NCI-H2171 (cell line): ENCODE results near the gene CD163L1.
"Not testable (repeated sequence)": the region's sequence is repeated elsewhere in the genome, so short reads cannot be mapped to it uniquely, and the experiment has no call there.

Experiments used
- DNase-seq: peaks from one replicate; lab custom pipeline; 2025; lab: John Stamatoyannopoulos, UW

CD163L1 gene

DNA sequence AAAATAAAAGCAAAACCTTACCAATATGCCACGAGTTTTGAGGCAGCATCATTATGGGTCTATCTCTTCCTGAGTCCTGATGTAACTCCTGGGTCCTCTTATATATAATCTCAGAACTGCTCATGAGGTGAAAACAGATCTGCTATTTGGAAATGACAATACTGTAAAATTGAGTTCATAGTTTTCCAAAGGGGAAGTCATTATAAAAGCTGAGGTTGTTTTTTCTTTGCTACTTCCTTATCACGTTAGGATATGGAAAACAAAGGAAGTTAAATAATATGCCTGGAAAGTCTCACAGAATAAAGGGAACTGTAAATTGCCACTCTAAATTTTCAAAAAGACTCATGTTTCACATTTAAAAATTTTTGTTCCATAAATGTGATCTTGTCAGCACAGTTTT is at the start of gene CD163L1:
Gene CD163L1, minus strand, starts transcription at position 78 of the 400 bp plus-strand sequence. Its CDS starts 26 bp downstream, at position 52.
- no peak for DNase-seq

DNA sequence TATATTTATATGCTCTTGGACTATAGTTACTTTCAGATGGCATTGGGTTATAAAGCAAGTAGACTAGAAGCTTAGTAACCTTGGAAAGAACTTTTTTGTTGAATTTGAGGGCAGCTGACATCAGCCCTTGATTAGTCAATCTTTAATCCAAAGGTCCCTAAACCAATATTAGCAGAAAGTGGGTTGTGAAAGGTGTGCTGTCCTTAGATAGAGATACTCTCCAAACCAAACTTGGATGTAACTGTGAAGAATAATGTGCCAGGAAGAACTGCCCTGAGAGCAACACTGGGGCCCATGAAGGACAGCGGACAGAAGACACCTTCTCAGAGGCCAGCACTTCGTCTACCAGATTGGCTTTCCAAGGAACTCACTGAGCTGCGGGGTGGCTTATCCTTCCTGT is 49.1 kb upstream of the CD163L1 start:
- DNase-seq = no peak

DNA sequence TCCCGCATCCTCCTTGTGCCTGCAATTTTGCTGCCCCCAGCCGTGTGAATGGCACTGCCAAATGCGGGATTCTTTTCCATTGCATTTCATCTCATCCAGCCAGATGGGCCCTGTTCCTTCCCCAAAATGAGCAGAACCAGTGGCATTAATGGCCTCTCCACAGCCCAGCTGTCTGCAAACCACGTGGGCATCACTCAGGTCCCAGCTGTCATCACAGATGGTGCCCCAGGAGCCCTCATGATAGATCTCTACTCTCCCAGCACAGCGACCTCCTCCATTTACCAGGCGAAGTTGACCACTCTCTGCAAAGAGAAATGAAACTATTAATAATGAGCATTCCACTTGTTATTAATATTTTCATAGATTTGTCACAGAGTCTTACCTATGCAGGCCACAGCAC is 42.6 kb upstream of the CD163L1 start:
- peak; percentile 96 for DNase-seq

DNA sequence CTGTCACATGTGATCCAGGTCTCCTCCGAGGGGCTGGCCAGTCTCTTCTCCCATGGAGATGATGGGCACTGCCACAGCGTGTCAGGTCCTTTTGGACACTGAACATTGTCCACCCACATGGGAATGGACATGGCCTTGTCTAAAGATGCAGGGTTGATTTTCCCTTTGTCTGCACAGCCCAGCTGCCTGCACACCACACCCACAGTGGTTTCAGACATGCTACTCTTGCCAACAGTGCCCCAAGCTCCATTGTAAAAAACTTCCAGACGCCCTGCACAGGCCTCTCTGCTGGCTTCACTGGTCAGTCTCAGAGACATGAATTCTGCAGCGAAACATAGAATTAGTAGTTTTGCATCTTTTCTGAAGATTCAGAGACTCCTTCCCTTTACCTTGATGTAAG is 41.1 kb upstream of the CD163L1 start:
- DNase-seq = no peak

DNA sequence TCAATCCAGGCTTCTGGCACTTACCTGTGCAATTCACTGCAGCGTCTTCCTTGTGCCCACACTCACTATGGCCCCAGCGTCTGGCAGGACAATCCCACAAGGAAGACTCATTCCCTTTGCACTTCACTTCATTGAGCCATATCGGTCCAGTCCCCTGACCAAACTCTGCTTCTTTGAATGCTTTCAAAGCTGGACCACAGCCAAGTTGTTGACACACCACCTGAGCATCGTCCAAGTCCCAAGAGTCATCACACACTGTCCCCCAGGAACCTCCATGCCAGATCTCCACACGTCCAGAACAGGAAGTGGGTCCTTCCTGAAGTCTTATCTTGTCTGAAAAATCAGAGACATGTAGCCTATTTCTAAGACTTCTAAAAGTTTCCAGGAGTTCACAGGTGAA is 39.4 kb upstream of the CD163L1 start:
- no peak for DNase-seq

DNA sequence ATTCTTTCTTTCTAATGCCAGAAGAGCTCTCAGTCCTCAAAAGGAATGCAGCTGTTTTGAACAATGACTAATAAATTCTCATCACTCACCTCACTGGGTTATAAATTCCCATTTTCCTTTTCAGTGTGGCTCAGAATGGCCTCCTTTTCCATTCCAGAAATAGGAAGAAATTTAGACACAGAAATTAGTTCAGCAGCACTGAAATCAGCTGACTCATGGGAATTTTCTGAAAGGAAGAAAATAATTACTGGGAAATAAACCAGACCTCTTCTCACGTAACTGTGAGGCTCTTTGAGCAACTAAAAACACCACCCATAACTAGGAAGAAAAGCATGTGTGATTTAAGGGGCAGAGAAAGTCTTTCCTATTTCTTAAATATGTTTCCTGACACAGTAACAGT is 35.8 kb upstream of the CD163L1 start:
- no peak for DNase-seq

DNA sequence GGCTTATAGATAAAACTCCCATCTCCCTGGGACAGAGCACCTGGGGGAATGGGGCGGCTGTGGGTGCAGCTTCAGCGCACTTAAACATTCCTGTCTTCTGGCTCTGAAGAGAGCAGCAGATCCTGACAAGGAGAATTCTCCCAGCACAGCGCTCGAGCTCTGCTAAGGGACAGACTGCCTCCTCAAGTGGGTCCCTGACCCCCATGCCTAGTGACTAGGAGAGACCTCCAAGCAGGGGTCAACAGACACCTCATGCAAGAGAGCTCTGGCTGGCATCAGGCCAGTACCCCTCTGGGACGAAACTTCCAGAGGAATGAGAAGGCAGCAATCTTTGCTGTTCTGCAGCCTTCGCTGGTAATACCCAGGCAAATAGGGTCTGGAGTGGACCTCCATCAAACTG is 28.1 kb upstream of the CD163L1 start:
- no peak for DNase-seq

DNA sequence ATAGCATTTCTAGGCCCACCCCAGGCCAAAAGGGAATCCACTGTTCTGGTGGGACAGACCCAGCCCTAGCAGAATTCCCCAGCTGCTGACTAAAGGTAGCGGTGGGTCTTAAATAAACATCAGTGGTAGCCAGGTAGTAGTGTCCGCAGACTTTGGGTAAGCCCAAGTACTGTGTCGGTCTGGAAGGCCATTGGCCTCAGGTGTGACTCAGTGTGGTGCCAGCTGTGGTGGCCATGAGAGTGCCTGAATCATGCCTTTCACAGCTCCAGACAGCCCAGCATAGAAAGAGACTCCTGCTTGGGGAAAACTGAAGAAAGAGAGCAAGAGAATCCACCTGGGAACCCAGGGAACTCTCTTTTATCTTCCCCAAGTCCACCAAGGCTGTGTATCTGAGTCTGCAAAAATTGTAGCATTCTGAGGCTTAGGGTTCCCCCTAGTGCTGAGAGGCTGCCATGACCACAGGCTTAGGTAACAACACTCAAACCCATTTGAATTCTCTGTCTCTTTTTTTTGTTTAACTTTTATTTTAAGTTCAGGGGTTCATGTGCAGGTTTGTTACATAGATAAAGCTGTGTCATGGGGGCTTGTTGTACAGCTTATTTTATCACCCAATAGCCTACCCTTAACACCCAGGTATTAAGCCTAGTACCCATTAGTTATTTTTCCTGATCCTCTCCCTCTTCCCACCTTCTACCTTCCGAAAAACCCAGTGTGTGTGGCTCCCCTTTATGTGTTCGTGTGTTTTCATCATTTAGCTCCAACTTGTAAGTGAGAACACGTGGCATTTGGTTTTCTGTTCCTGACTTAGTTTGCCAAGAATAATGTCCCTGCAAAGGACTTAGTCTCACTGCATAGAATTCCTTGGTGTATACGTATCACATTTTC is 16.7 kb upstream of the CD163L1 start:
- peak; percentile 92 for DNase-seq

DNA sequence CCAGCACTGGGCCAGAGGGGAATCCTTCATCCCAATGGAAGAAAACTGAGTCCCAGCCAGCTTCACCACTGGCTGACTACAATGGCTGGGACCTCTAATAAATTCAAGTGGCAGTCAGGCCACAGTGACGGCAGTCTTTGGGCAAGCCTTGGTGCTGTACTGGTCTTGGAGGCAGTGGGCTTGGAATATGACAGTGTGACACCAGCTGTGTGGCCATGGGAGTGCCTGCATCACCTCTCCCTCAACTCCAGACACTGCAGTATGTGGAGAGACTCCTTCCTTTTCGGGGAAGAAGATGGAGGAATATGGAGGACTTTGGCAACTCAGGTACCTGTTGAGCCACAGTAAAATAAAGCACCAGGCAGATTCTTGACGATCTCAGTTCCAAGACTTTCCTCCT is 16.0 kb upstream of the CD163L1 start:
- DNase-seq = no peak

DNA sequence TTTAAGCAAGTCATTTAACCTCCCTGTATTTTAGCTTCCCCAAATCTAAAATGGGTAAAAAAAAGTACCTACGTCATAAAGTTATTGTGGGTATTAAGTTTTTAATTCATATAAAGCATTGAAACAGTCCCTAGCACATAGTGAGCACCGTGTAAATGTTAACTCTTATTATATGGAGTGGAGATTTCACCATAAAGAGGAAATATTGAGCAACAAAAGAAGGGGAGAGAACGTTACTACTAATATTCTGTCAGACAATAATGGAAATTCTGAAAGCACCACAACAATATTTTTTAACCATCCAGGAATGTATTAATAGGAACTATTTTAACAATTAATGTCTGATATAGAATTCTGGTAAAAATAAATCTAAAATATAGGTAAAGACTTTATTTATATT is 7.8 kb upstream of the CD163L1 start:
- DNase-seq = no peak

DNA sequence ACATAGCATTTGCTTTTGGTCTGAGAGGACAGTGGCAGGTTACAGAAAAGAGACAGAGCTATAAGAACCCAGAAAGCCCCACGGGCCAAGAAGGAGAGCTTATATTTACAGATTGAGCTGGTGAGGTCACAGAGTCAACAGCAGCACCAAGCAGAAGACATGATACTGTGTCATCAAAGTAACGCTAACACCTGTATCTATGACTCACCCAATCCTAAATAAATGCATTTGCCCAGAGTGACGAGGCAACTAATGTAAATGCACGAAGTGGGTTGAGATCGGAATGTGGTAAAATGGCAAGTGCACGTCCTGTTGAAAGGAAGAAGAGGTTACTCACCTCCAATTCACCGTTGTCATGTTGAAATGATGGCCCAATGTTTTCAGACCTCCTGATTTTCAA is 6.7 kb upstream of the CD163L1 start:
- no peak for DNase-seq

DNA sequence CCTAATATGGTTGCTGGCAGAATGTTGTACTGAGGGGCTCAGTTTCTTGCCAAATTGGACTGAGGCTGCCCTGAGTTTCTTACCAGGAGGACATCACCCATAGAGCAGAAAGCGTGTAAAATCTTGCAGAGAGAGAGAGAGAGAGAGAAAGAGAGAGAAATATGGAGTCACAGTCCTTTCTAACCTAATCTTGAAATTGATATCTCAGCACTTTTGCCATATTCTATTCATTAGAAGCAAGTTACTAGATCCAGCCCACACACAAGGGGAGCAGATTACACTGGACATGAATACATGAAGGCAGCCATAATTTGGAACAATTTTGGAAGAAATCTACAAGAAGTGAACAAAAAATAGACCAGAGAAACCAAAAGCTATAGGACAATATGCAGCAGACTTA is 4.1 kb upstream of the CD163L1 start:
- no peak for DNase-seq

DNA sequence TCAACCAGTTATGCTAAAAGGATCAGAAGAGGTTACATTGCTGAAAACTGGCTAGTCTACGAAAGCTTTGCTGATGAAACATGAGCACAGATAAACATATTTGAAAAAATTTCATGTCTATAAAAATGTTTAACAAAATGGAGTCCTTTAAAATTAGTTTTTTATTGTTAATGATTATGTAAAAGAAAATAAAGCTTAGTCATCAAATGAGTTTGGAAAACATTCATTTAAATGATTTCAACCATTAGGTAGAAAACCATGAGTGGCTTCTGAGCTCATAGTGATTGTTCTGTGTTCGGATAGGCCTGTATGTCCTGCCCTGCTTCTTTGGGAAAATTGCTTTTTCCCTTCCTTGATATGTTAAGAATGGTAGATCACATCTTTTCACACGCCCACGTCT is 584 bp upstream of the CD163L1 start:
- no peak for DNase-seq

DNA sequence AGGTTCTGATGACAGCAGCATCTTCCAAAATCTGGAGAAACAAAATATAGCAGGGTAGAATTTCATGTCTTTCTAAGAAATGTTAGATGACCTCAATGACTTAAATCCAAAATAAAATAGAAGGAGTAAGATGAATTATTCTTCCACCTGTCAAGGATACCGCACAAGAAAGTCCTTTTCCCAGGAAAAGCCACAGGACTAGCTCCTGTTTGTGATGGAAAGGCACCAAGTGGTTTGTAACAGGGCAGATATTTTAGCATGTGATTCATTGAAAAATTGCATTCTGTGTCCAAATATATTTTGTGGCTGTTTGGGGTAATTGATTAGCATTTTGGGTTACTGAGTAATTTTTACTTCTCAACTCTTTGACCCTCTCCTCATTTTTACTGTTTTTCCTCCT is 2.7 kb downstream of the CD163L1 start:
- no peak for DNase-seq

DNA sequence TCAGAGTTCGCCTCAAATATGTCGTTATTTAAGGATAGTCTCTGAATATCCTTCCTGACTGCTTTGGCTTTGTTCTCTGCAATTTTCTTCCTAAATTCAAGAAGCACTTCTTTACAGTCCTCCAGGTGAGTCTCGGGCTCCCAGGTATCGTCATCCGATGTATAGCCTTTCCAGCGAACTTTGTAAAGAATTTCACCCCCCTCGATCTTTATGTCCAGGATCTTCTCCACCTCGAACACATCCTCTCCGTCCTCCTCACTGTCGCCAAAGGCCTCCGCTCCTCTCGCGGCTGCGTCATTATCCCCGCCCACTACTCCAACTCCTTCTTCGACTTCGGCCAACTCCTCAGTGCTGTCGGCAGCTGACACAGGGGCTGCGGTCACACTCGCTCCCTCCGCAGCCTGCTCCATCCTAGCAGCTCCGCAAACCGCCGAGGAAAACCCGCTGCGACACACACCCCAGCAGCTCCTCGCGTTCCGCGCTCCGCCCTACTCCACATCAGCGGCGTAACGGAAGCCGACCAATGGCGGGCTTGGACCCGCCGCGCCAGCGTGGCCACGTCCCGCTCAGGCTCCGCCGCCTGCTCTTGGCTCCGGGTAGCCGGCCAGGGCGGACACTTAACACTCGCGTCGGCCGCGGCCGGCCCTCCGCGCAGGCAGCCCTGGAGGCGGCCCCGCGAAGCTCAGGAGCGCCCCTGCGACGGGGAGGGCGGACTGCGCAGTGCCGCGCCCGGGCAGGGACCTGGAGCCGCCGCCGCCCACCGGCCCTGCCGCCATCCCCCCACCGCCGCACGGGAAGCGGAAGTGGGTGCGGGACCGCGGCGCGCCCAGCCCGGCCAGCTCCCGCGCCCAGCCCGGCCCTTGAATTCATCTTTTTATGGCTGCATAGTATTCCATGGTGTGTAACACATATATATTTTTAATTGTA is 4.1 kb downstream of the CD163L1 start:
- peak; percentile 89 for DNase-seq

DNA sequence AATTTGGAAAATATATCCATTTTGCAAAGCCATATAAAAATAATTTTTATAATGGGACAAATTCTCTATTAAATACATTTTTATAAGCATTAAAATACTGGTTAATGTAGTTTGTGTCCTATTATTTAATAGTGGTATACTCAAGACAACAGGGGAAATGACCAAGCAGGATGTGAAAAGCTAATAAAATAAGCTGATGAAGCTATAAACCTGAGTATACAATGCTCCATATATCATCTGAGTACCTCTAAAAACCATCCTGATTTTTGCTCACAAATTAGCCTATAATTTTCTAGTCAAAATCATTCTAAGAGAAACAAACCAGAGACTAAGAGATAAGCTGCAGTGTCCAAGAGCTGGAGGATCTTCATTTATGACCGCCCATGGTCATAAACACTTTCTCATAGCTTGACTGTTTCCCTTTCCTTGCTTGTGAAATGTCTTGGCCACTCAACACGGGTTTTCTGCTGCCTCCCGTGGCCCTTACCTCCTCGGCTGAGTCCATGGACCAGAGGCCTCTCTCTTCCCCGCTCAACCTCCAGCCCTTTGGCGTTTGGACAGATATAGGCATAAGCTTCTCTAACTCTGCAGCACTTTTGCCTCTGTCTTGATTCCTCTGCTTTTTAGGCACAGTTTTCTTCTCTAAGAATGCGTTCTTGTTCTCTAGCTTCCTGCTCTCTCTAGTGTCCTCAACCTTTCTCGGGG is 5.5 kb downstream of the CD163L1 start:
- not testable (repeated sequence) for DNase-seq

DNA sequence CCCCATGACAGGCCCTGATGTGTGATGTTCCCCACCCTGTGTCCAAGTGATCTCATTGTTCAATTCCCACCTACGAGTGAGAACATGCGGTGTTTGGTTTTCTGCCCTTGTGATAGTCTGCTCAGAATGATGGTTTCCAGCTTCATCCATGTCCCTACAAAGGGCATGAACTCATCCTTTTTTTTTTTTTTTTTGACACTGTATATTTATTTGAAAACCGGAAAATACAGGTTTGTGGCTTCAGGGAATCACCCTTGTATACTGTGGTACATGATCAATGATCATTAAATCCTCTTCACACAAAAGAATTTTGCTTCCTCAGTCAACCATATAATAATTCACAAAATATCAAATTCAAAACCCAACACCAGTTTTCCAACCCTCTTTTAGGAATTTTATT is 6.5 kb downstream of the CD163L1 start:
- DNase-seq = not testable (repeated sequence)

DNA sequence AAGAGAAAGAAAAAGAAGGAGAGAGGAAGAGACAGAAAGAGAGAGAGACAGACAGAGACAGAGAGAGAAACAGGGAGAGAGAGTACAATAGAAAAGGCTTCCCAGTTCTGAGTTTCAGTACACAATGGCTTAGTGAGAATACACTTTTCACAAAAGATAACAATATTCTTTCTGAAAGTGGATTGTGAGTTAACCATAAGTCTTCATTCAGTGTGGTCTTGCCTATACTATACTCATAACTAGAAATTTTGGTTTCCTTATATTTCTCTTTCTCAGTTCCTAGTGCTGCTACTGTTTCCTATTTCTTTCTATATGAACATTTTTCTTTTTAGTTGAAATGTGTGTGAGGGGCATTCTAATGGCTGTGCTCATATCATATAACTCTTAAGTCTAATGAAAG is 9.3 kb downstream of the CD163L1 start:
- DNase-seq = no peak

DNA sequence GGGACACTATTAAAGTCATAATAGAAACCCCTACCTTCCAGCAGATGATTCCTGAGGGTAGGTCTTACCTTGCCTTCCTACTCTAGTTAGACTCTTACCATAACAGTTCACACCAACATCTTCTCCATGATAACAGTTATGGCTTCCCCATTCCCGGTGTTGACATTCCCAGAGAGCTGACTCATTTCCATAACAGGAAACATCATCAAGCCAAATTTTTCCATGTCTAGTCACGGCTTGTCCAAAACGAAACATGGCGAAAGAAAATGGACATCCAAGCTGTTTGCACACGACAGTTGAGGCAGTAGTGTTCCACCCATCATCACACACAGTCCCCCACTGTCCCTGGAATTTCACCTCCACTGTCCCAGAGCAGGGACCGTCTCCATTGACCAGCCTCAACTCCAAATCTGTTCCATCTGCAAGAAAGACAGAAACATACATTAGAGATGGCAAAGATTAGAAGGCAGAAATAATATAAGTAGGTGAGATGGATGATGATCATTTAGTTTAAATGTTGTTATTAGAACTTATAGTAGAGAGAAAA is 10.6 kb downstream of the CD163L1 start:
- no peak for DNase-seq

DNA sequence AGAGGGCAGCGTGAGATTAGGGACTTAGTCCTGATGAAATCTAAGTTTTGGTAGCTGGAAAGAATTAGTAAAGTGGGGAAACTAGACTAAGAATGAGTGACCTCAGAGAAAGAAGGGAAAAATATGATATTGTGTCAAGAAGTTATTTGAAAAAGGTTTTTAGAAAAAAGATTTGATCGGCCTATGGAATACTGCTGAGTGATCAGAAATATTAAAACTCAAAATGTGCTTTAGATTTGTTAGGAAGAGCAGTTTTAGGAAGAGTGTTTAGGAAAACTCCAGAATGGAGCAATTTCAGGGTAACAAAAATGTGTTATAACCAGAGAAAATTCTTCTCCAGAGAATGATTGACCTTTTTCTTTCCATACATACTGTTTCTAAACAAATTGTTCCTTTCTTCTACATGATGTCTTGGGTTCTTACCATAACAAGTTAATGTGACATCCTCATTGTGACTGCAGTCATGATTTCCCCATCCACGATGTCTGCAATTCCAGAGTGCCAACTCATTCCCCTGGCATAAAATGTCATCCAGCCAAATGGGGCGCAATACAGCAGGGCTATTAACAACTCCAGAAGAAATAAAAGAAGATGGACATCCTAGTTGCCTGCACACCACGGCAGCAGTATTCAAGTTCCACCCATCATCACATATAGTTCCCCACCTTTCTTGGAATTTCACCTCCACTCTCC is 11.8 kb downstream of the CD163L1 start:
- no peak for DNase-seq

DNA sequence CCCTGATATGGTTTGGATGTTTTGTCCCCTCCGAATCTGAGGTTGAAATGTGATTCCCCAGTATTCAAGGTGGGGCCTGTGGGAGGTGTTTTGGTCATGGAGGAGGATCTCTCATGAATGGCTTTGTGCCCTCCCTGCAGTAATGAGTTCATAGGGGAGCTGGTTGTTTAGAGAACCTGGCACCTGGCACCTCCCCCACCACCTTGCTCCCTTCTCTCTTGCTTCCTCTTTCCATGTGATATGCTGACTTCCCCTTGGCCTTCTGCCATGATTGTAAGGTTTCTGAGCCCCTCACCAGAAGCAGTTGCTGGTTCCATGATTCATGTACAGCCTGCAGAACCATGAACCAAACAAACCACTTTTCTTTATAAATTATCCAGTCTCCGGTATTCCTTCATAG is 32.6 kb downstream of the CD163L1 start:
- DNase-seq = peak; percentile 41
